Activated CD4-positive, alpha-beta T cell treated with anti-CD3 and anti-CD28 coated beads, Interleukin-2, amount 50 U/mL, for 1 hour (primary cell): ENCODE results near the gene GRM4.

Experiments used
- DNase-seq: peaks from one replicate; pipeline ENCODE4 v3.0.0-alpha.2; 2020

Gene GRM4

GRCh38 chr6:34157236-34157830 is 11.4 kb upstream of the GRM4 start:
- no peak for DNase-seq

GRCh38 chr6:34155471-34156300 is 9.8 kb upstream of the GRM4 start:
- DNase-seq = no peak

- DNase-seq = peak; percentile 67
These were observed 9.0 kb upstream of the GRM4 start for GRCh38 chr6:34154668-34155447.

- DNase-seq = no peak
These were observed 7.1 kb upstream of the GRM4 start for GRCh38 chr6:34152806-34153520.

- no peak for DNase-seq
These were observed 6.2 kb upstream of the GRM4 start for GRCh38 chr6:34152042-34152524.

GRCh38 chr6:34151321-34152041 is 5.6 kb upstream of the GRM4 start:
- DNase-seq = no peak

GRCh38 chr6:34150766-34151165 is 4.9 kb upstream of the GRM4 start:
- no peak for DNase-seq

DNA sequence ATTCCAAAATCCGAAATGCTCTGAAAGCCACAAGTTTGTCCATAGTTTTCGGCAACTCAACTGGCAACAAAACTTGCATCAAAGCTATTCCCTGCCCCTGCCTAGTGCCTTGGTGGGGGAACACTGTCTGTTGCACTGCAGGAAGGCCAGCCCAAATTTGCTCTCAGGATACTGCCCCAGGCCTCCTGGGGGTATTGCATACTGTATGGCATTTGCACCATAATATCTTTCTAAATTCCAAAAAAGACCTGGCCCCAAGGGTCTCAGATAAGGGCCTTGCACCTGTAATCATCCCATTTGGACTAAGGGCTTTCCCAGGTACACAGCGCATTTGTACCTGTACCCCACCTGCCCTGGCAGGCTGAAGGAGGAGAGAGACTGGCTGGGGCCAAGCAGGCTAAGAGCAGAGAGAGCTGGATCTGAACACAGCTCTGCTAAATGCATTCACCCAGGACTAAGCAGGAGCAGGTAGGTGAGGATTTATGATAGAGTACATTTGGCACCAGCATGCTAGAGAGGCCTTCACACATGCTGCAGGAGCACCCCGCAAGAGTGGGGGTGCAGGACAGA is 4.0 kb upstream of the GRM4 start:
- no peak for DNase-seq

GRCh38 chr6:34149452-34149810 is 3.5 kb upstream of the GRM4 start:
- DNase-seq = no peak

DNA sequence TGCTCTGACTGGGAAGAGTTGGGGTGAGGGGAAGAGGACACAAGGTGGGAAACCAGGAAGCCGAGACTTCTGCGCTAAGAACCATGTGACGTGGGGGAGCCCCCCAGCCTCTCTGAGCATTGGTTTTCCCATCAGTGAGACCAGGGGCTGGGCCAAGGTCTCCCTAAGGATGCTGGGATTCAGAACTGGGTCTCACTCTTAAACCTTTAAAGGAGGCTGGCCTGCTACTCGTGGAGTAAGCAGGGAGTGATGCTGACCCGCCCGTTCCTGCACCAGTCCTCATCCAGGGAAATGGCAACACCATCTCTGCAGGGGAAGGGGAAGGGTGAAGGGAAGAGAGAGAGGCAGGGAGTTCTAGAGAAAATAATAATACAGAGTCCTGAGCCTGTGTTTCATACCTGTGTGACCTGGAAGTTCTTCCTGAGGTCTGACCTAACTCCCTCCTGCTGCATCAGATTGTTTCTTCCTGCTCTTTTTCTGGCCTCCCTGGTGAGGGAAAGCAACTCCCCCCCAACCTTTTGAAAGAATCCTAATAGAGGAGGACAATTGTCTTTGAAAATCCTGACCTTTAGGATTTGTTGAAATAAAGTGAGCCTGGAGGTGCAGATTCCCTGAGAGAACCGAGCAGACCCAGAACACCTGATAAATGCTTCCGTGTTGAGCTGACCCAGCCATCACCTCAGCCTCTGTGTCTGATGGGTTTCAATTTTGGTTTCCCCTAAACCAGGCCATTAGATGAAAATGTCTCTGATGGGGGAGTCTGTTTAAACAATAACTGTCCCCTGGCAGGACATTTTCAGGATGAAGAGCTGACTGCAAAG is 3.0 kb upstream of the GRM4 start:
- no peak for DNase-seq

DNA sequence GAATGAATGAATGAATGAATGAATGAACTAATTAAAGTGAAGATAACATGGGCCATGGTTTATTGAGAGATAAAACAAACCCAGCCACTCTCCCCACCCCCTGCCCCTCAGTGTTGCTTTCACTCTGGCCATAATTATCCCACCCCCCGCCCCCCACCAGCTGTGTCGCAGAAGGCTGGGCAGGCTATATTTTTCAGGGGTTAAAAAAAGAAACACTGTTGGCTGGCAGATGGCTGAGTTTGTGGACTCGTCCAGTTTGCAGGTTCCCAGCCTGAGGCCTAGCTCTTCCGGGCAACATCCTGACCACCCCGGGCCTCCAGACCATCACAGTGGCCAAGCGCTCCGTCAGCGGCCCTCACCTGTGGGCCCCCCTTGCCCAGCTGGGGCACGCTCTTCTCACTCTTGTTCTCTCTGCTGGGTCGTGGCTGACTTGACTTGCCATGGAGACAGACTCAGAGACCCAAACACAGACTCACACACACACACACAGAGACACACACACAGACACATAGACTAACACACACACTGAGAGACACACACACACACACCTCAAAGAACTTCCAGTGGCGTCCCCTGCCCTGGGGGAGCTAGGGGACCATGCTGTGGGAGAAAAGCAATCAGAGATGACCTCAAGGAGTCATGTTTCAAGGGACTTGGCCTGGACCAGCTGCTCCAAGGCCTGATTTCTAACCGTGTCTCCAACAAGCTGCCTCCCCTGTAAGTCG is 2.2 kb upstream of the GRM4 start:
- no peak for DNase-seq

- DNase-seq = no peak
These were observed 1.1 kb upstream of the GRM4 start for GRCh38 chr6:34146801-34147592.

- peak; percentile 22 for DNase-seq
These were observed 496 bp downstream of the GRM4 start for GRCh38 chr6:34145161-34146020.

- DNase-seq = no peak
These were observed 1.2 kb downstream of the GRM4 start for GRCh38 chr6:34144581-34145160.

GRCh38 chr6:34143884-34144580 is 1.9 kb downstream of the GRM4 start:
- peak; percentile 50 for DNase-seq

GRCh38 chr6:34143196-34143883 is 2.5 kb downstream of the GRM4 start:
- DNase-seq = no peak
